ENCODE data around the gene ADRM1.

GRCh38 chr20:62307226-62308101 is 4.7 kb downstream of the ADRM1 start:
- TF ChIP-seq EZH2phosphoT487 (IDR thresholded peaks at IDR 0.05; ENCODE audit: unreplicated experiment) (no peak), CTCF (conservative IDR thresholded peaks at IDR 0.05; ENCODE audit: low read depth in 2 of 2) (no peak), EZH2 (IDR thresholded peaks at IDR 0.05; ENCODE audit: low read depth, unreplicated experiment) (no peak)

Data from GM23338 (cell line).